Choroid plexus epithelial cell (primary cell): Measurements from ENCODE around the gene PTPN12.
A peak's percentile ranks its signal among the peaks of the same experiment; 100 is the strongest.
"Not testable (repeated sequence)": the region's sequence is repeated elsewhere in the genome, so short reads cannot be mapped to it uniquely, and the experiment has no call there.

Experiments used
- DNase-seq: peaks from one replicate; pipeline ENCODE4 v3.0.0-alpha.2; 2010; ENCODE audit warnings: low read depth
- H3K4me3 ChIP-seq: 2 replicates; pipeline ENCODE4 v1.5.1; 2011; ENCODE audit warnings: low read depth, mild to moderate bottlenecking, control low read depth, low read length, moderate library complexity
- TF ChIP-seq, protein P1 (sequence below): conservative IDR thresholded peaks from 2 replicates; pipeline ENCODE4 v1.5.1; 2011; ENCODE audit warnings: low read depth, mild to moderate bottlenecking, control low read depth, inconsistent platforms, low read length, moderate library complexity

PTPN12 gene

GRCh38 chr7:77537136-77537777 is at the start of gene PTPN12:
Gene PTPN12, plus strand, starts transcription at chr7:77537295. Its CDS starts 252 bp downstream, at chr7:77537547.
- TF ChIP-seq, protein P1, sequence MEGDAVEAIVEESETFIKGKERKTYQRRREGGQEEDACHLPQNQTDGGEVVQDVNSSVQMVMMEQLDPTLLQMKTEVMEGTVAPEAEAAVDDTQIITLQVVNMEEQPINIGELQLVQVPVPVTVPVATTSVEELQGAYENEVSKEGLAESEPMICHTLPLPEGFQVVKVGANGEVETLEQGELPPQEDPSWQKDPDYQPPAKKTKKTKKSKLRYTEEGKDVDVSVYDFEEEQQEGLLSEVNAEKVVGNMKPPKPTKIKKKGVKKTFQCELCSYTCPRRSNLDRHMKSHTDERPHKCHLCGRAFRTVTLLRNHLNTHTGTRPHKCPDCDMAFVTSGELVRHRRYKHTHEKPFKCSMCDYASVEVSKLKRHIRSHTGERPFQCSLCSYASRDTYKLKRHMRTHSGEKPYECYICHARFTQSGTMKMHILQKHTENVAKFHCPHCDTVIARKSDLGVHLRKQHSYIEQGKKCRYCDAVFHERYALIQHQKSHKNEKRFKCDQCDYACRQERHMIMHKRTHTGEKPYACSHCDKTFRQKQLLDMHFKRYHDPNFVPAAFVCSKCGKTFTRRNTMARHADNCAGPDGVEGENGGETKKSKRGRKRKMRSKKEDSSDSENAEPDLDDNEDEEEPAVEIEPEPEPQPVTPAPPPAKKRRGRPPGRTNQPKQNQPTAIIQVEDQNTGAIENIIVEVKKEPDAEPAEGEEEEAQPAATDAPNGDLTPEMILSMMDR: no peak
- peak within 1 kb of the TSS; percentile 92 for H3K4me3 ChIP-seq
- DNase-seq: no peak

DNA sequence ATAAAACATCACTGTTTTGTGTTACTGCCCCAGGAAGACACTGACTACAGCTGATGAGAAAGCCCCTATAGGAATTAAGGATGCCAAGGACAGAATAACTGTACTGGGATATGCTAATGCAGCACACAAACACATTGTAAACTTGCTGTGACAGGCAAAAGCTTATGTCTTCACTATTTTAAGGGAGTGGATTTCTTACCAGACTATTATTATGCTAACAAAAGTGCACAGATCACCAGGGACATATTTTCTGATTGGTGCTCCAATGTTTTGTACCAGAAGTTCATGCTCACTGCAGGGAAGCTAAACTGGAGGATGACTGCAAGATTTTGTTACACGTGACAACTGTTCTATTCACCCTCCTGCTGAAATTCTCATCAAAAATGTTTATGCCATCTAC is 48.1 kb upstream of the PTPN12 start:
- TF ChIP-seq, protein P1: no peak

DNA sequence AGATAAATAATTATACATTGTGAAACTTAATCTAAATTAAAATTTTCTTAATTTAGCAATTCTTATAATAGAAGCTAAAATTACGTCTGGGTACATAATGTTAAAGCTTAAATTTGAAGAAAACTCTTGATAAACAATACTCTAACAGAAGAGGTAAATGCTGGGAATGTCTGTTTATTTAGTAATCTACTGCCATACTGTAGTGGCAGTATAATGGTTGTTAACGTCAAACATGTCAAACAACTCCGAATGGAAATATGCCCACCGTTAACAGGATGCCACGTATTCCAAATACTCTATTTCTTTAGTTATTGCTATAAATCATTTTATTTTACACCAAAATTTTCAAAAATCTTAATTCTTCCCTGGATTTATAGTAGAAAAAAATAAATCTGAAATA is 40.0 kb upstream of the PTPN12 start:
- TF ChIP-seq, protein P1: no peak
- H3K4me3 ChIP-seq: no peak overlapping the region
- no peak for DNase-seq

More for the DNA sequence above, 48.1 kb upstream of the PTPN12 start:
- peak; percentile 23 for DNase-seq
- H3K4me3 ChIP-seq: no peak overlapping the region

- no peak overlapping the region for H3K4me3 ChIP-seq
- DNase-seq: no peak
- TF ChIP-seq, protein P1: no peak
Observed at GRCh38 chr7:77498659-77499379, 38.3 kb upstream of the PTPN12 start.

- TF ChIP-seq, protein P1: no peak
- no peak overlapping the region for H3K4me3 ChIP-seq
- no peak for DNase-seq
Observed at GRCh38 chr7:77501192-77501515, 35.9 kb upstream of the PTPN12 start.

GRCh38 chr7:77504951-77505350 is 32.1 kb upstream of the PTPN12 start:
- no peak overlapping the region for H3K4me3 ChIP-seq
- no peak for DNase-seq
- TF ChIP-seq, protein P1: no peak

DNA sequence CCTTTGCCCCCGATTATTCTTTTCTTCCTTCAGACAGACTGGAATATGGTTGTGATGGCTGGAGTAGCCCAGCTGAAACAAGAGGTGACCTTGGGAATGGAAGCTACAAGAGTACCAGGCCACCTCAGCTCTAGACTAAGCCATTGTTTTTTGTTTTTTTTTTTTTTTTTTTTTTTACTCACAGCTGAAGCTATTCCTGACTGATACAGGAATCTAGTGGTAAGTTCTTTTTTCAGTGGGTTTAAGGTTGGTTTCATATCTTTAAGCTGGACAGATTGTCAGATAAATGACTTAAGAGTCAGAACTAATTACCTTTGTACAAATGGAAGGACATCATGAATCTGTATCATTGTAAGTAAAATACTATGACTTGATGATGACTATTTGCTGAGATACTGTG is 30.2 kb upstream of the PTPN12 start:
- no peak for DNase-seq
- H3K4me3 ChIP-seq: no peak overlapping the region
- TF ChIP-seq, protein P1: no peak

- not testable (repeated sequence) for H3K4me3 ChIP-seq, DNase-seq
Observed at GRCh38 chr7:77513002-77513670, 24.0 kb upstream of the PTPN12 start.
